GM12892 (cell line): Measurements from ENCODE around the gene MYO5B.

Source experiments
- POLR2A ChIP-seq: IDR thresholded peaks from 2 replicates; pipeline ENCODE4 v1.6.1; 2011; ENCODE audit warnings: low read depth, low read length, control low read depth
- TAF1 ChIP-seq: IDR thresholded peaks from 2 replicates; pipeline ENCODE4 v1.6.1; 2011; ENCODE audit warnings: low read depth, mild to moderate bottlenecking, control low read depth, low read length, borderline replicate concordance

DNA sequence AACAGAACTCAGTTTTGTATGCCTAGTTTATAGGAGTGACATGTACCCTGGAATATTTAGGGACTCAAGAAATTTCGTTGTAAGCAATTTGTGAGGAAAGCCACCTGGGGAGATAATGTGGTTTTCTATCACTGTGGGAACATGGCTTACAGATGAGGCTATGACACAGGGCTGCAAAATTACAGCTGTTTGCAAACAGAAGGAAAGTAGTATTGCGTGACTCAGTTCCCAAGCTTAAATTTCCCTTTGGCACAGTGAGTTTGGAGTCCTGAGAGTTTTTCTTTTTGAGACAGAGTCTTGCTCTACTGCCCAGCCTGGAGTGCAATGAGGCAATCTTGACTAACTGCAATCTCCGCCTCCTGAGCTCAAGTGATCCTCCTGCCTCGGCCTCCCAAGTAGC lies 149.8 kb downstream of the MYO5B start:
- TF ChIP-seq TAF1, result no peak
- TF ChIP-seq POLR2A, result no peak
